GM12892 (cell line): Measurements from ENCODE around the gene NTHL1.

Experiments
- POLR2A ChIP-seq: IDR thresholded peaks from 2 replicates; pipeline ENCODE4 v1.6.1; 2011; ENCODE audit warnings: low read depth, low read length, control low read depth
- POLR2AphosphoS5 ChIP-seq: IDR thresholded peaks from 2 replicates; pipeline ENCODE4 v1.6.1; 2011; ENCODE audit warnings: low read depth, low read length, control low read depth

DNA sequence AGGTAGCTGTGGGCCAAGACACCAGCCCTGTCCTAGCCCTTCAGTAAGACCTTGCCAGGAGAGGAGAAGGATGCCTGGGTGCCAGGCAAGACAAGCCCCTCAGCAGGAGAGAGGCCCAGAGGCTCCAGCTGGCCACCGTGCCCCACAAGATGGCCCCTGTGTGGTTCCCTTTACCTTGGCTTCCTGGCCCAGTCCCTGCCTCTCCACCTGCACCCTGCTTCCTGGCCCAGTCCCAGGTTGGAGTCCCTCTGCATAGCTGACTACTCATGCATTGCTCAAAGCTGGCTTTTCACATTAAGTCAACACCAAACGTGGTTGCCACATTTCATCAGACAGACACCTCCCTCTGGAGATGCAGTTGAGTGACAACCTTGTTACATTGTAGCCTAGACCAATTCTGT is 53.9 kb downstream of the NTHL1 start:
- TF ChIP-seq POLR2A (no peak), POLR2AphosphoS5 (no peak)
